HG02981 (cell line): Measurements from ENCODE around the gene ACSL6.
"Not testable (repeated sequence)": the region's sequence is repeated elsewhere in the genome, so short reads cannot be mapped to it uniquely, and the experiment has no call there.

Source experiments
- ATAC-seq: cut with Tn5 transposase; IDR thresholded peaks from one replicate; pipeline ENCODE4 v1.9.1; 2021; ENCODE audit warnings: mild to moderate bottlenecking, moderate library complexity; ENCODE audit not compliant: unreplicated experiment

The ACSL6 gene

DNA sequence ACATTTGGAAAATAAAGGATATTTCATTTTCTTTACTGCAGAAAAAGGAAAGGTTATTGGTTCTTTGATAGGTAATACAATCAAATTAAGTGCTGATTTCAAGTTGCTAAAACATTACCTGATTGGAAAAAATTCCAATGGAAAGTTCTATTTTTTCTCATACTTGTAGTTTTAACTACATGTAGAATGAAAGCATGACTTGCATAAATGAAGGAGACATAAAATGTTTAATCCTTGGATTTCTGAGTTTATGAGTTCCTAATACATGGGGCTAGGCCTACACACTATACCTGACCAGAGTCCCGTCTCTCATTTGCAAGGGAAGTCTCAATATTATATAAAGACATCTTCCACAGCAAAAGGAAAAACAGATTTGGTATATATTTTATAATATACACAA lies 60.8 kb downstream of the ACSL6 start:
- no peak for ATAC-seq

DNA sequence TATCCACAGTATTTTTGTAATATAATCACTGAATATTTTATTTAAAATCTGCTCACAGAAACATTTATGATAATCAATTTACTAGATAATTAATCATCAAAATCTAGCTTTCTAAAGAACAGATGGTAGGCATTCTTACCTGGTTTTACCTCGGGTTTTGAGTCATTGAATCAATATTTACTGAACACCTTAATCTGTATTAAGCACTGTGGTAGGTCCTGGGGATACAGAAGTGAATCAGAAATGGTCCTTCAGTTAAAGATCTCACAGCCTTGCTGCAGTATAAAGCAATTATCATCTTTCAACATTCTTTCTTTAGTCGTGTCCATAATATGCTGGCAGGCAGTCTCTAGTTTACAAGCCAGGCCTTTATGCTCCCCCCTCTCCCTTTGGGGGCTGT lies 64.0 kb downstream of the ACSL6 start:
- ATAC-seq, result no peak

DNA sequence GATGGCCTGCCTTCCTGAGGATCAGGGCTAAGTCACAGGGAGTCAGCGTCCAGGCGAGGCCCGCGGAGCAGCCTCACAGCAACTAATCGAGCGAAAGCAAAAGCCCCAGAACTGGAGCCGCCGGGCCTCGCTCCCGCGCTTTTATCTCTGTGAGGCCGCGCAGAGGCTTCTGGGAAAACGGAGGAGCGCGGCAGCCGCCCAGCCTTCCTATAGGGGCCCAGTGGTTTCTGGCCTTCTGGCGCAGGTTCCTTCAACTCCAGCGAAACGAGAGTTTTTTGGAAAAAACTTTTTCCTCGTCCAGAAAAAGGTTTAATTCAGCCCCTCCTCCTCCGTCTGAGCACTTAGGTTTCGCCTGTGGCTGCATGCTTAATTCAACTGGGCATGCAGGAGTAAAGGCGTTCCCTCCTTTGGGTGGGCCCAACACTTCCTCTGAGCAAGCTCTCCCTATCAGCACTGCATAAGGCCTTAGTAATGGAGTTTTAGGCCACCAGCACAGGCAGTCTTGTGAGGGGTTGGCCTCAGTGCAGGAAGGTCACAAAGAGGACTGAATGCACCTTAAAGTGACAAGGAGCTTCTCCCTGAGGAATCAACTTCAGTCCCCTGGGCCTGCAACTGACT lies 65.8 kb downstream of the ACSL6 start, which contains the start of gene MEIKIN:
Gene MEIKIN, minus strand, starts transcription at position 113 of the 618 bp plus-strand sequence. CDS start 158 bp downstream, outside the sequence.
- no peak for ATAC-seq

DNA sequence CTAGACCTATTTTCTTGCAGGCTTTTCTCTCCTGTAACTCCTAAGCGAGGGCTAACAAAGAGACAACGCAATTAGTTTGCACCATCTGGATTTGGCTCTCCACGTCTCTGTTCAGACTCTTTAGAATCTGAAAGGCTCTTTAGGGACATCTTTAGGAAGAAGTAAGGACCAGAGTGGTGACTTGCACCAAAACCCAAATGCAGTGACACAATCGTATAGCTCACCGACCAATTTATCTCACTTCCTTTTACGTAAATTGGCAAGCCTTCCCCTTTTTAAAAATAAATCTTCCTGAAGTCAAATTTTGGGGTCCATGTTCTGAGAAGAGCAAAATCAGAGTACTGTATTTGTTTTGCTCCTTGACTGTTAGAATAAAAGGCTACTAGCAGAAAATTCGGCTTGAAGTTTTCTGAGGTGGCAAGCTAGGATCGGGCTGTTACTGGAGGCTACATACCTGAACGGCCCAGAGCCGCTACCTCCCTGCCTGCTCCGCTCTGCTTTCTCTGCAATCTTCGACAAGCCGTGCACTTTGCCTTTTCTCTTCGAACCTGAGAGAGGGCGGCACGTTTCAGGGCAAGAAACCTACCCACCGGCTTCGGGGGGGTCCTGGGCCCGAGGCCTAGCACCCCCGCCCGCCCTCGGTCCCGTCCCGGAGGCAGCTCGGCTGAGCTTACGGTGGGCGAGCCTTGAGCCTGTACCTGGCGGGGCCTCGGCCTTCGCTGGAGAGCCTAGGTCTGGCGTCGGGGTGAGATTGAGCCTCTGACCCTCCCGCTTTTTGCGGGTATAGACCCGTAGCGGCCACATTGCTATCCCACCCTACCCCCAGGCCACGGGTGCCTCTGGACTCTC lies 66.5 kb downstream of the ACSL6 start:
- no peak for ATAC-seq

DNA sequence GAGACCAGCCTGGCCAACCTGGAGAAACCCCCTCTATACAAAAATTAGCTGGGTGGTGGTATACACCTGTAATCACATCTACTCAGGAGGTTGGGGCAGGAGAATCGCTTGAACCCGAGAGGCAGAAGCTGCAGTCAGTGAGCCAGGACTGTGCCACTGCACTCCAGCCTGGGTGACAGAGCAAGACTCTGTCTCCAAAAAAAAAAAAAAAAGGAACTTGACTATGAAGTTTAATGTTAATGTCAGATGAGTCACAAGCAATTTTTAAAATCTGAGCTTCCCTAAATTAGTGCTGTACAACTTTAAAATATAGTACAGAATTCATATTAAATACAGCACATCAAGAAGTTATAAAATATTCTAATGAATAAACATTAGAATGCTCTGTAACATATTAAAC lies 67.5 kb downstream of the ACSL6 start:
- no peak for ATAC-seq

DNA sequence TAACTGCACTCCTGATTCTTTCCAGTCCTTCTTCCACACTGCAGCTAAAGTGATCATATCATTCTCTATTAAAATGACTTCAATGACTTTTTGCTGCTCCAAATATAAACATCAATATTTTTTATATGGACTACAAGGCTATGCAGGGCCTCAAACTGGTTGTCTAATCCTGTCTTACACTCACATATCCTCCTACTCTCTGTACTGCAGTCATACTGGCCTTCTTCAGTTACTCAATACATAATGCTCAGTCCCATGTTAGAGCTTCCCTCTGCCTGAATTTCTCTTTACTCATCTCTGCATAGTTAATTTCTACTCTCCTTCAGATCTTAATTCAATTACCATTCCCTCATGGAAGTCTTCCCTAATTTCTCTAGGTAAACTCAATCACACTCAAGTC lies 69.4 kb downstream of the ACSL6 start:
- ATAC-seq, result no peak

DNA sequence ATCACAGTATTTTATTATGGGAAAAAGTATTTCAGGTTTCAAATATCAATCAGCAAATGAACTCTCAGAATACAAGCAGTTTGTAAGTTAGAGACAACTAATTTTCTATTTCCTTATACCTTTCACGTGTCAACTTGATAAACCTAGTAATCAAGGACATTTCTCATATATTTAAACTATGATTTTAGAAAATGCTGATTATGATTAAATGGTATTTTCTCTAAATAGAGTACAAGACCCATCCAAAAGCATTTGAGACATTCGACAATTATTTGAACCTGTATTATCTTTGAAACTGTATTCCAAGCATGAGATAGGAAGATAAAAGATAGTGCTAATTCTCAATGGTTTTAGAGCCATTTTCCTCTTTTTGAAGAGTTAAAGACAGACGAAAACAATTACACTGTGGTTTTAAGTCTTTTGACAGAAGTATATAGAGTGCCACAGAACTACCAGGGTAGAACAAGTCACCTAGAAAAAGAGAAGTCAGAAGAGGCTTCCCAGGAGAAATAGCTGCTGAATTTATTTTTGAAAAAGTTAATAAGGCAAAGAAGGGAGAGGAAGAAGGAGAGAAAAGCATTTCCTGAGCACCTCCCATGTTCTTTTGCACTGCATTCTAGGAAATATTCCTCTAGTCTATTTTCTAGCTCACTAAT lies 71.6 kb downstream of the ACSL6 start:
- no peak for ATAC-seq

DNA sequence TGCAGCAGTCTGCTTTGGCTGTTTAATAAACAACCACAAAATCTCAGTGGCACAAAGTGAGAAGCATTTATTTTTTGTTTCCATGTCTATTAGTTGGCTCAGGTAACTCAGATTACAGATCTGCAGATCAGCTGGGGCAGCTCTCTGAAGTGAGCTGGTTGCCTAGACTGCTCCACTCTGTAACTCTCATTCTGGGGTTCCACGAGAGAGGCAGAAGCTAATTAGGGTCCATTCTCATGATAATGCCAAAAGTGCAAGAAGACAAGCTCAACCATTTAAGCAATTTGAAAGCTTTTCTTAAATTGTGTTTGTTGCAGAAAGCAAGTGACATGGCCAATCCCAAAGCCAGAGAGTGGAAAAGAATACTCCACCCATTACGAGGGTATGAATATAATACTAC lies 79.2 kb downstream of the ACSL6 start:
- ATAC-seq, result no peak

DNA sequence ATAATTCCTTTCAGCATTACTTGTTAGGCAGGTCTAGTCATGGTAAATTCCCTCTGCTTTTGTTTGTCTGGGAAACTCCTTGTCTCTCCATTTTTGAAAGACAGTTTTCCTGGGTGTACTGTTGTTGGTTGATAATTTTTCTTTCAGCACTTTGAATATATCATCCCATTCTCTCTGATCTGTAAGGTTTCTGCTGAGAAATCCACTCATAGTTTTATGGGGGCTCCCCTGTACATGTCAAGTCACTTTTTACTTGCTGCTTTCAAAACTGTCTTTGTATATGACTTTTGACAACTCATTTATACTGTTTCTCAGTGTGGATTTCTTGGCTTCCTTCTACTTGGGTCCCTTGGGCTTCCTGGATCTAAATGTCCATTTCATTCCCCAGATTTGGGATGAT lies 82.5 kb downstream of the ACSL6 start:
- ATAC-seq, result no peak

DNA sequence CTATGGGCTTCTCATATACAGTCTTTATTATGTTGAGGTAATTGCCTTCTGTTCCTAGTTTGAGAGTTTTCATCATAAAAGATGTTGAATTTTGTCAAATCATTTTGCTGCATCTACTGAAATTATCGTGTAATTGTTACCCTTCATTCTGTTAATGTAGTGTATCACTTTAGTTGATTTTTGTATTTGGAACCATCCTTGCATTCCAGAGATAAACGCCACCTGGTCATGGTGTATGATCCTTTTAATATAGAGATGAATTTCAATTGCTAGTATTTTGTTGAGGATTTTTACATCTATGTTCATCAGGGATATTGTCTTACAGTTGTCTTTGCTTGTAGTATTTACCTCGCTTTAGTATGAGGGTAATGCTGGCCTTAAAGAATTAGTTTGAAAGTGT lies 85.3 kb downstream of the ACSL6 start:
- ATAC-seq, result no peak

DNA sequence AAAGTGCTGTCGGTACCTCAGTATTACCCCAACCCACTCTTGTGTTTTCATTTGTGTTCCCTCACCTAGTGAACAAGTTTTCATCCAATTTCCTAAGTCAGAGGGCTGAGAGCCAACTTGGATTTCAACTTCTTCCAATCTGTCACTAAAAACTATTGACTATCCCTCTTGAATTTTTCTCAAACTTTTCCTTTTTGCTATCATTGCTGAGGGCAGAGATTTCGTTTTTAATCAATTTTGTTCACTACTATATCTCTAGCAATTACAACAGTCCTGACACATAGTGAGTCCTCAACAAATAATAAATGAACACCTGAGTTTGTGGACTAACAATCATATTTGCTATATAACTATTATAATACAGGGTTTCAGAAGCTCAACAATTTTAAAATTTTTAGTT lies 95.0 kb downstream of the ACSL6 start:
- no peak for ATAC-seq

DNA sequence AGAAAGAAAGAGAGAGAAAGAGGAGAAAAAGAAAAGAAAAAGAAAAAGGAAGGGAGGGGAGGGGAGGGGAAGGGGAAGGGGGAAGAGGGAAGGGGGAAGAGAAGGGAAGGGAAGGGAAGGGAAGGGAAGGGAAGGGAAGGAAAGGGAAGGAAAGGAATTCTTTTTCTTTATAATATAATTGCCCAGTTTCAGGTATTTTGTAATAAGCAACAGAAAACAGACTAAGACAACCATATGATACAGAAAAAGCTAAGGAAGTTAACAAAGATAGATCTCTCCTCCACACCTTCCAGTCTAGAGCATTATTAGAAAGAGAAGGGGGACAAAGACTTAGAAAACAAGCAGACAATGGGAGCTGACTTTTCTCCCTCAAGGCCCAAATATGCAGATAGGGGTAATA lies 97.0 kb downstream of the ACSL6 start:
- ATAC-seq, result no peak

DNA sequence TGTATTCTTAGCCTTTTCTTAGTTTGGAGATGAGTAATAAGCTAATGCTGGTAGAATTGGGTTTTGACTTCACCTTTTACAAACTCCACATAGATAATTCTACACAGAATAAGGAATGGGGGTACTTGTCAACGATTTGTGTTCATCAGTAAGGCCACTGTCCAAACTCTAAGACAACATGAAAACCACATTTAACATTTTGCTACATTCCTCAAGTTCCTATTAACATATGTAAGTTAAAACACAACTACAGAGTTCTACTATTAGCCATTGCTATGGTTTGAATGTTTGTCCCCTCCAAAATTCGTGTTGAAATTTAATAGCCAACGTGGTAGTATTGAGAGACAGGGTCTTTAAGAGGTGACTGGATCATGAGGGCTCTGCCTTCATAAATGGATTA lies 97.9 kb downstream of the ACSL6 start:
- no peak for ATAC-seq

DNA sequence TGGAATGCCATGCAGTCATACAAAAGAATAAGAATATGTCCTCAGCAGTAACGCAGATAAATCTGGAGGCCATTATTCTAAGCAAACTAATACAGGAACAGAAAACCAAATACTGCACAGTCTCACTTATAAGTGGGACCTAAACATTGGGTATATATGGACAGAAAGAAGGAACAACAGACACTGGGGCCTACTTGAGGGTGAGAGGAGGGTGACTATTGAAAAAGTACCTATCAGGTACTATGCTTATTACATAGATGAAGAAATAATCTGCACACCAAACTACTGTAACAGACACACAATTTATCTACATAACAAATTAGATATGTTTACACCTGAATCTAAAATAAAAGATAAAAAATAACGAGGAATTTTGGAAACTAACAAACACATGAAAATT lies 104.8 kb downstream of the ACSL6 start:
- ATAC-seq, result no peak

DNA sequence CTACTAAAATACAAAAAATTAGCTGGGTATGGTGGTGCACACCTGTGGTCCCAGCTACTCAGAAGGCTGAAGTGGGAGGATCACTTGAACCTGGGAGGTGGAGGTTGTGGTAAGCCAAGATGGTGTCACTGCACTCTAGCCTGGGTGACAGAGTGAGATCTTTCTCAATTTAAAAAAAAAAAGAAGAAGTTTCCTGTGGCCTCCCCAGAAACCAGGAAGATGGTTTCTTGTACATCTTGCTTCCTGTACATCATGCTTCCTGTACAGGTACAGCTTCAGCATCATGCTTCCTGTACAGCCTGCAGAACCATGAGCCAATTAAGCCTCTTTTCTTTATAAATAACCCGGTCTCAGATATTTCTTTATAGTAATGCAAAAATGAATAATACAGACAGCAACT lies 109.2 kb downstream of the ACSL6 start:
- not testable (repeated sequence) for ATAC-seq
